ENCODE measurements around the gene LIG4. TPM values are rescaled to one million over a fixed set of nuclear protein-coding genes. Genes with fewer than 3 reads are reported as not detected.

Gene LIG4
- total and polyA plus RNA-seq, 2 of the 4 experiments (the other 2 are of a cell fraction) = 5.0 to 7.2 TPM

DNA sequence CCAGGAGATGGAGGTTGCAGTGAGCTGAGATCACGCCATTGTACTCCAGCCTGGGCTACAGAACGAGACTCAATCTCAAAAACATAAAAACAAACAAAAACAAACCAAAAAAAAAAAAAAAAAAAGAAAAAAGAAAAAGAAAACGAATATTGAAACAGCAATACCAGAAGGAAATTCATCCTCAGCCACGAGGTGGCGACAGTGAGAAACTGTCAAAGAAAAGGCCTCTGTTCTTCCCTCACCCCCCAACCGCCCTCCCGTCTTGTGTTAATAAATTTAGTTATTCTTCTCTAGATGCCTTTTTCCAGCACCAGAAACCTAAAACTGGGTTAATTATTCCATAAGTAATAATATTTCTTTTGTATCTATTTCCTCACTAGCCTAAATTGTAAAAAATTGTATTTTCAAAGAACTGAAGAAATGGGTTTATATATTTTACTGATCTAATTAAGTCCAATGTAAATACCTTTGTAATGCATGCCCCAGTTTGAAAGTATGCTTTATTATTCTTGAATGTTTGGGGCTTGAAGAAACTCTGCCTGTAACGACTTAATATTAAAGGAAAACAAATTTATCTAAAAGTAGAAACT lies 38.6 kb downstream of the LIG4 start:
- Histone ChIP-seq H4K91ac (ENCODE audit: insufficient read depth, low read depth, low read length) (no peak overlapping the region), H3K56ac (ENCODE audit: extremely low read depth, insufficient read depth, low read length) (no peak overlapping the region), H4K8ac (ENCODE audit: low read depth in 2 of 2, low read length in 2 of 2) (no peak overlapping the region), H3K14ac (replicated peaks; ENCODE audit: low read depth, low read length) (no peak overlapping the region), H2AFZ (replicated peaks; ENCODE audit: low read length, poor library complexity) (no peak overlapping the region), H3K9me1 (ENCODE audit: insufficient read depth, low read length) (no peaks in the 10 kb centered on the region), H3K9me3 (ENCODE audit: control insufficient read depth, insufficient read depth, low read length) (no peaks in the 10 kb centered on the region), H3K4ac (ENCODE audit: low read depth, low read length) (no peak overlapping the region), H2AK9ac (replicated peaks; ENCODE audit: low read depth, low read length, poor library complexity) (no peak overlapping the region), H3K9ac (ENCODE audit: low read depth, low read length) (no peak overlapping the region), H3K4me2 (ENCODE audit: low read depth, low read length) (no peak overlapping the region), H2BK15ac (ENCODE audit: low read depth, low read length) (no peak overlapping the region), H3K79me1 (ENCODE audit: low read depth in 1 of 2, low read length in 2 of 2) (no peaks in the 10 kb centered on the region), H3K4me1 (ENCODE audit: control insufficient read depth, insufficient read depth, low read length) (no peaks in the 10 kb centered on the region), H2BK120ac (ENCODE audit: low read depth, low read length) (no peak overlapping the region), H4K20me1 (ENCODE audit: insufficient read depth, low read length) (no peaks in the 10 kb centered on the region), H3K27me3 (ENCODE audit: control insufficient read depth, insufficient read depth, low read length) (no peaks in the 10 kb centered on the region), H3K27ac (ENCODE audit: insufficient read depth, low read length) (no peak overlapping the region), H3K23ac (ENCODE audit: low read depth, low read length) (no peak overlapping the region), H4K5ac (ENCODE audit: low read depth, low read length) (no peak overlapping the region), H2BK5ac (ENCODE audit: low read depth, low read length, poor library complexity, severe bottlenecking) (no peak overlapping the region), H3K18ac (ENCODE audit: low read depth, low read length) (no peak overlapping the region), H2BK20ac (ENCODE audit: low read depth, low read length) (no peak overlapping the region), H3K36me3 (ENCODE audit: control insufficient read depth, insufficient read depth, low read length) (no peaks in the 10 kb centered on the region), H3K4me3 (ENCODE audit: insufficient read depth, low read depth, low read length) (no peak overlapping the region), H2AK5ac (ENCODE audit: low read depth, low read length) (no peak overlapping the region)
- intact Hi-C loops (cut with micrococcal nuclease) (no loop called here), in situ Hi-C loops (cut with MboI; ENCODE audit: low sequenced_read_pairs) (no loop called here), dilution Hi-C loops (cut with HindIII; ENCODE audit: low sequenced_read_pairs, unreplicated experiment) (no loop called here)
- ChIA-PET CTCF (no interaction called here), POLR2A (ENCODE audit: unreplicated experiment) (no interaction called here)
- TF ChIP-seq, protein P1, sequence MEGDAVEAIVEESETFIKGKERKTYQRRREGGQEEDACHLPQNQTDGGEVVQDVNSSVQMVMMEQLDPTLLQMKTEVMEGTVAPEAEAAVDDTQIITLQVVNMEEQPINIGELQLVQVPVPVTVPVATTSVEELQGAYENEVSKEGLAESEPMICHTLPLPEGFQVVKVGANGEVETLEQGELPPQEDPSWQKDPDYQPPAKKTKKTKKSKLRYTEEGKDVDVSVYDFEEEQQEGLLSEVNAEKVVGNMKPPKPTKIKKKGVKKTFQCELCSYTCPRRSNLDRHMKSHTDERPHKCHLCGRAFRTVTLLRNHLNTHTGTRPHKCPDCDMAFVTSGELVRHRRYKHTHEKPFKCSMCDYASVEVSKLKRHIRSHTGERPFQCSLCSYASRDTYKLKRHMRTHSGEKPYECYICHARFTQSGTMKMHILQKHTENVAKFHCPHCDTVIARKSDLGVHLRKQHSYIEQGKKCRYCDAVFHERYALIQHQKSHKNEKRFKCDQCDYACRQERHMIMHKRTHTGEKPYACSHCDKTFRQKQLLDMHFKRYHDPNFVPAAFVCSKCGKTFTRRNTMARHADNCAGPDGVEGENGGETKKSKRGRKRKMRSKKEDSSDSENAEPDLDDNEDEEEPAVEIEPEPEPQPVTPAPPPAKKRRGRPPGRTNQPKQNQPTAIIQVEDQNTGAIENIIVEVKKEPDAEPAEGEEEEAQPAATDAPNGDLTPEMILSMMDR (conservative IDR thresholded peaks at IDR 0.05; ENCODE audit: low read depth, low read length) = peak; percentile 51
- TF ChIP-seq RAD21 (IDR thresholded peaks at IDR 0.05; ENCODE audit: low read length) (0 out of 2 replicates have a peak, but pooled peaks have one; percentile 14), CHD1 (IDR thresholded peaks at IDR 0.05; ENCODE audit: low read depth, low read length) (no peak), MAFK (IDR thresholded peaks at IDR 0.05; ENCODE audit: low read depth, low read length) (no peak), SMC3 (IDR thresholded peaks at IDR 0.05; ENCODE audit: low read depth, low read length) (0 out of 2 replicates have a peak, but pooled peaks have one; percentile 25), POLR2A (IDR thresholded peaks at IDR 0.05; ENCODE audit: low read depth, low read length) (no peak), CEBPB (IDR thresholded peaks at IDR 0.05; ENCODE audit: low read depth, low read length) (no peak)
- TF ChIP-seq, protein P2, sequence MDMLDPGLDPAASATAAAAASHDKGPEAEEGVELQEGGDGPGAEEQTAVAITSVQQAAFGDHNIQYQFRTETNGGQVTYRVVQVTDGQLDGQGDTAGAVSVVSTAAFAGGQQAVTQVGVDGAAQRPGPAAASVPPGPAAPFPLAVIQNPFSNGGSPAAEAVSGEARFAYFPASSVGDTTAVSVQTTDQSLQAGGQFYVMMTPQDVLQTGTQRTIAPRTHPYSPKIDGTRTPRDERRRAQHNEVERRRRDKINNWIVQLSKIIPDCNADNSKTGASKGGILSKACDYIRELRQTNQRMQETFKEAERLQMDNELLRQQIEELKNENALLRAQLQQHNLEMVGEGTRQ (IDR thresholded peaks at IDR 0.05; ENCODE audit: low read depth, low read length) = no peak
- TF ChIP-seq, protein P3, sequence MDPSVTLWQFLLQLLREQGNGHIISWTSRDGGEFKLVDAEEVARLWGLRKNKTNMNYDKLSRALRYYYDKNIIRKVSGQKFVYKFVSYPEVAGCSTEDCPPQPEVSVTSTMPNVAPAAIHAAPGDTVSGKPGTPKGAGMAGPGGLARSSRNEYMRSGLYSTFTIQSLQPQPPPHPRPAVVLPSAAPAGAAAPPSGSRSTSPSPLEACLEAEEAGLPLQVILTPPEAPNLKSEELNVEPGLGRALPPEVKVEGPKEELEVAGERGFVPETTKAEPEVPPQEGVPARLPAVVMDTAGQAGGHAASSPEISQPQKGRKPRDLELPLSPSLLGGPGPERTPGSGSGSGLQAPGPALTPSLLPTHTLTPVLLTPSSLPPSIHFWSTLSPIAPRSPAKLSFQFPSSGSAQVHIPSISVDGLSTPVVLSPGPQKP (IDR thresholded peaks at IDR 0.05; ENCODE audit: borderline replicate concordance, low read depth, low read length) = no peak
- BruUV-seq (replicated peaks) = no TSS peak
- peak; percentile 22 for DNase-seq
- no CpG with 5 or more reads among the region's 8 CpGs for WGBS, 2 experiments (ENCODE audit: extremely low coverage in 2 of 2, insufficient read length in 1 of 2)
- no peak for ATAC-seq (ENCODE audit: low read depth)
